HFFc6 (cell line): ENCODE measurements around the gene CISD3. TPM values are rescaled to one million over a fixed set of nuclear protein-coding genes. Genes with fewer than 3 reads are reported as not detected.
A peak's percentile ranks its signal among the peaks of the same experiment; 100 is the strongest.

Source experiments
- DNase-seq: peaks from one replicate; pipeline ENCODE4 v3.0.0-alpha.2; 2018
- H3K27ac Mint-ChIP-seq: 2 replicates; pipeline ENCODE4 v1.8.0; 2020; ENCODE audit warnings: mild to moderate bottlenecking, mixed read lengths
- H3K27me3 Mint-ChIP-seq: 2 replicates; pipeline ENCODE4 v1.8.0; 2021; ENCODE audit warnings: mild to moderate bottlenecking, moderate library complexity, mixed read lengths; ENCODE audit not compliant: insufficient read depth
- H3K36me3 Mint-ChIP-seq: 2 replicates; pipeline ENCODE4 v1.8.0; 2021; ENCODE audit warnings: low read depth, mixed read lengths
- H3K4me1 Mint-ChIP-seq: 2 replicates; pipeline ENCODE4 v1.8.0; 2020; ENCODE audit warnings: low read depth, mixed read lengths
- H3K4me3 Mint-ChIP-seq: 2 replicates; pipeline ENCODE4 v1.8.0; 2020; ENCODE audit warnings: mild to moderate bottlenecking, moderate library complexity, mixed read lengths
- H3K9me3 Mint-ChIP-seq: 2 replicates; pipeline ENCODE4 v1.8.0; 2020; ENCODE audit warnings: mild to moderate bottlenecking, mixed read lengths
- total RNA-seq, 6 experiments: library from RNA; stranded (reverse); fragmentation: NEBNext Ultra II Directional; extraction: Animal tissue kit (Norgen Biotek cat#: 25700); gene quantifications; 2 replicates in 1 of 6; 3 replicates in 5 of 6; pipeline ENCODE4 v1.2.3, GENCODE V29; 2021
- TF ChIP-seq, protein P1 (sequence below): fragments of 200-600 bp; sonication (generic); IDR thresholded peaks from 2 replicates; pipeline ENCODE4 v1.5.0; 2021; ENCODE audit warnings: antibody characterized with exemption, mild to moderate bottlenecking

Gene CISD3
- total RNA-seq, 6 experiments from 2014 or later = 35.0 to 38.7 (median 36.6) TPM

- H3K9me3 Mint-ChIP-seq = no peaks in the 10 kb centered on the region
- no peak for DNase-seq
- peak overlapping the region; percentile 91 for H3K4me3 Mint-ChIP-seq
- TF ChIP-seq, protein P1, sequence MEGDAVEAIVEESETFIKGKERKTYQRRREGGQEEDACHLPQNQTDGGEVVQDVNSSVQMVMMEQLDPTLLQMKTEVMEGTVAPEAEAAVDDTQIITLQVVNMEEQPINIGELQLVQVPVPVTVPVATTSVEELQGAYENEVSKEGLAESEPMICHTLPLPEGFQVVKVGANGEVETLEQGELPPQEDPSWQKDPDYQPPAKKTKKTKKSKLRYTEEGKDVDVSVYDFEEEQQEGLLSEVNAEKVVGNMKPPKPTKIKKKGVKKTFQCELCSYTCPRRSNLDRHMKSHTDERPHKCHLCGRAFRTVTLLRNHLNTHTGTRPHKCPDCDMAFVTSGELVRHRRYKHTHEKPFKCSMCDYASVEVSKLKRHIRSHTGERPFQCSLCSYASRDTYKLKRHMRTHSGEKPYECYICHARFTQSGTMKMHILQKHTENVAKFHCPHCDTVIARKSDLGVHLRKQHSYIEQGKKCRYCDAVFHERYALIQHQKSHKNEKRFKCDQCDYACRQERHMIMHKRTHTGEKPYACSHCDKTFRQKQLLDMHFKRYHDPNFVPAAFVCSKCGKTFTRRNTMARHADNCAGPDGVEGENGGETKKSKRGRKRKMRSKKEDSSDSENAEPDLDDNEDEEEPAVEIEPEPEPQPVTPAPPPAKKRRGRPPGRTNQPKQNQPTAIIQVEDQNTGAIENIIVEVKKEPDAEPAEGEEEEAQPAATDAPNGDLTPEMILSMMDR = no peak
- H3K4me1 Mint-ChIP-seq = peaks cover 43% of the 10 kb centered on the region
- no peaks in the 10 kb centered on the region for H3K27me3 Mint-ChIP-seq
- H3K27ac Mint-ChIP-seq = no peak overlapping the region
- peaks cover 6% of the 10 kb centered on the region for H3K36me3 Mint-ChIP-seq
Observed at GRCh38 chr17:38705523-38705802, 24.7 kb upstream of the CISD3 start.

DNA sequence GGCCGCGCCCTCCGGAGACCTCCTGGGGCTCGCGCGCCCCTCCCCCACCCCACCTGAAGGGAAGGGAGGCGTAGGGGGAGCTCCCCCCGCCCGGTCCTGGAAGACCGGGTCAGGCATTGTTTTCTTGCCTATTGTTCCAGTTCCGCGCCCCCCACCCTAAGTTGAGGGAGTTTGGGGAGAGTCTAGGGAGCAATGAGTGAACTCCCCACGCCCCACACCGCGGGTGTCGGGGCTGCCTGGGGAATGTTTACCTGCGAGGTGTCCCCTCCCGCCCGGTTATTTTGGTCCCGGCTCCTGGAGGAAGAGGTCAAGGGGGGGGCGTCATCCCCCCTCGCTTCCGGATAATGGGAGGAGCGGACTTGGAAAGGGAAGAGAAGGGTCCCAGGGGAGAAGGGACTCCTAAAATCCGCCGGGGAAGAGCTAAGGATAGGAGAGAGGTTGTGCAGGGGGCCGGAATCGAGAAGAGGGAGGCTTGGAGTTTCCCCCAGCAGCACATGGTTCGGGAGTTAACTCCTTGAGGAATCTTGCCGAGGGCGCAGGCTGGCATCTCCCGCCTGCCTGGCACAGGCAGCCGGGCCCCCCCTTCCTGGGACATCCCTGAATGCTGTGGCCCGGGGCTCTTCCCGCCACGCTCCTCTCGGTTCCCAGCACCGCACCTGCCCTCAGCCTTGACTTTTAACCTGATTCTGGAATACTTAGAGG lies 24.2 kb upstream of the CISD3 start:
- no peak for DNase-seq
- H3K9me3 Mint-ChIP-seq = no peaks in the 10 kb centered on the region
- H3K27ac Mint-ChIP-seq = peak overlapping the region; percentile 30
- peaks cover 43% of the 10 kb centered on the region for H3K4me1 Mint-ChIP-seq
- TF ChIP-seq, protein P1 = no peak
- no peaks in the 10 kb centered on the region for H3K27me3 Mint-ChIP-seq
- peak overlapping the region; percentile 87 for H3K4me3 Mint-ChIP-seq
- H3K36me3 Mint-ChIP-seq = peaks cover 6% of the 10 kb centered on the region

- Mint-ChIP-seq H3K27ac (peak overlapping the region; percentile 30), H3K9me3 (no peaks in the 10 kb centered on the region), H3K4me3 (peak overlapping the region; percentile 87), H3K4me1 (peaks cover 36% of the 10 kb centered on the region), H3K36me3 (peaks cover 6% of the 10 kb centered on the region), H3K27me3 (no peaks in the 10 kb centered on the region)
- no peak for DNase-seq
- TF ChIP-seq, protein P1 = no peak
Observed at GRCh38 chr17:38706505-38707216, 23.5 kb upstream of the CISD3 start.

GRCh38 chr17:38707678-38708351 lies 22.3 kb upstream of the CISD3 start:
- no peak for DNase-seq
- Mint-ChIP-seq H3K36me3 (peaks cover 6% of the 10 kb centered on the region), H3K9me3 (no peaks in the 10 kb centered on the region), H3K4me3 (no peak overlapping the region), H3K27ac (no peak overlapping the region), H3K27me3 (no peaks in the 10 kb centered on the region), H3K4me1 (peaks cover 32% of the 10 kb centered on the region)
- TF ChIP-seq, protein P1 = no peak

DNA sequence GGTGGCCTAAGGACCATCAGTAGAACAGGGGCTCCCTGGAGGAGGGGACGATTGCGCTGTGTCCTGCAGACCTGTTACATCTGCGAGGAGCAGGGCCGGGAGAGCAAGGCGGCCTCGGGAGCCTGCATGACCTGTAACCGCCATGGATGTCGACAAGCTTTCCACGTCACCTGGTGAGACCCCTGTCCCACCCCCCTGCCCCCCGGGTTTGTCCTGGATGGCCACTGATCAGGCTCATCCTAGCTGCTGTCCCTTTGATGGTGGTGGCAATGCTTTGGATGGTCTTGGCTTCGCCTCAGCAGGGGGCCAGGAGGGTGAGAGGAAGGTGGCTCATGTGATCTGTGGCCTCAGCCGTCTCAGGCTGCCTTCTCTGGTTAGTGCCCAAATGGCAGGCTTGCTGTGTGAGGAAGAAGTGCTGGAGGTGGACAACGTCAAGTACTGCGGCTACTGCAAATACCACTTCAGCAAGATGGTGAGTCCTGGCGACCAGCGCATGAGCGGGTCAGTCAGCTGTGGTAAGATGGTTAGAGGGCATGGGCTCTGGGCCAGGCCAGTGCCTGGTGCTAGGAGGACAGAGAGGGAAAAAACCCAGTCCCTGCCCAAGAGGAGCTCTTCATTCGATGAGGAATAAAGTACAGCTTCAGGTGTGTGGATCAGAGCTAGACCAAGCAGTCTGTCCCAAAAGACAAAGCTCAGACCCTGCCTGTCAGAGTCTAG lies 20.9 kb upstream of the CISD3 start:
- DNase-seq = no peak
- no peaks in the 10 kb centered on the region for H3K9me3 Mint-ChIP-seq
- TF ChIP-seq, protein P1 = no peak
- H3K36me3 Mint-ChIP-seq = peaks cover 6% of the 10 kb centered on the region
- peaks cover 20% of the 10 kb centered on the region for H3K4me1 Mint-ChIP-seq
- H3K27ac Mint-ChIP-seq = no peak overlapping the region
- H3K27me3 Mint-ChIP-seq = no peaks in the 10 kb centered on the region
- no peak overlapping the region for H3K4me3 Mint-ChIP-seq
